Mucosa of descending colon (tissue), 3 donors: ENCODE data around the gene CLMN. TPM values are rescaled to one million over a fixed set of nuclear protein-coding genes. Genes with fewer than 3 reads are reported as not detected.

Experiments
- ATAC-seq: fragments of 200-7000 bp; cut with Tn5 transposase; one replicate; pipeline ENCODE4 v1.9.1; 2020; ENCODE audit warnings: mild to moderate bottlenecking, moderate library complexity
- DNase-seq, 3 donors: peaks; one replicate each; pipeline ENCODE4 v3.0.0-alpha.2; 2020
- H3K36me3 ChIP-seq: fragments of 200-600 bp; one replicate; pipeline ENCODE4 v1.8.0; 2021; ENCODE audit warnings: low read depth, mild to moderate bottlenecking
- H3K4me1 ChIP-seq: fragments of 200-600 bp; one replicate; pipeline ENCODE4 v1.8.0; 2021; ENCODE audit warnings: low read depth, mild to moderate bottlenecking
- H3K4me3 ChIP-seq: fragments of 200-600 bp; one replicate; pipeline ENCODE4 v1.8.0; 2021; ENCODE audit warnings: mild to moderate bottlenecking
- H3K9me3 ChIP-seq: fragments of 200-600 bp; one replicate; pipeline ENCODE4 v1.8.0; 2021; ENCODE audit warnings: mild to moderate bottlenecking
- CTCF ChIP-seq: fragments of 200-600 bp; IDR thresholded peaks from one replicate; pipeline ENCODE4 v1.8.0; 2022; ENCODE audit warnings: antibody characterized with exemption, mild to moderate bottlenecking
- intact Hi-C, 2 donors: fragments of 100-400 bp; cut with DNase I in 1 of 2; cut with micrococcal nuclease in 1 of 2; formaldehyde crosslinking; loops; one replicate each; pipeline versions ENCODE4 v1.11.0 to v1.11.1; 2022; cut with DNase I, micrococcal nuclease
- total RNA-seq, 3 donors: library from RNA; stranded (reverse); fragmentation: NEBNext Ultra II Directional in 2 of 3; extraction: Animal tissue kit (Norgen Biotek cat#: 25700) in 2 of 3; gene quantifications; one replicate each; pipeline versions ENCODE4 v1.2.1 to v1.2.4, GENCODE V29; 2021 to 2023
- donor health status: DM: no; HTN: no; CAD: no; lungs with moderate emphysema.
- donor health status: DM: no; HTN: no; CAD: no.
- donor health status: DM: no; HTN: yes; CAD: no.

CLMN gene
- total RNA-seq, 3 donors from 2014 or later, result 73.7 to 200 (median 132) TPM

DNA sequence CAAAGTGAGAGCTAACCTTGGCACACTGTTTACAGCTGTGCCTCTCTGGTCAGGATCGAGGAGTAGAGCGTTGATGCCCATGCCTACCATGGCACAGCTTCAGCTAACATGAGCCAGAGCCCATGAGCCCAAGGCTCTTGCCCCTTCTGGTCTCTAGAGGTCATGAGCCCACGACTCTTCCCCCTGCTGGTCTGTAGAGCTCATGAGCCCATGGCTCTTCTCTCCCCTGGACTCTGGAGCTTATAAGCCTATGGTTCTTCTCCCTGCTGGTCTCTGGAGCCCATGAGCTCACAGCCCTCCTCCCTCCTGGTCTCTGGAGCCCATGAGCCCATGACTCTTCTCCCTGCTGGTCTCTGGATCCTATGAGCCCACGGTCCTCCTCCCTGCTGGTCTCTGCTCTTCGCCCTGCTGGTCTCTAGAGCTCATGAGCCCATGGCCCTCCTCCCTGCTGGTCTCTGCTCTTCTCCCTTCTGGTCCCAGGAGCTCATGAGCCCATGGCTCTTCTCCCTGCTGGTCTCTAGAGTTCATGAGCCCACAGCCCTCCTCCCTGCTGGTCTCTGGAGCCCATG is 16.6 kb upstream of the CLMN start:
- H3K4me3 ChIP-seq, result no peak overlapping the region
- TF ChIP-seq CTCF, result no peak
- no peaks in the 10 kb centered on the region for H3K9me3 ChIP-seq
- DNase-seq (no peak), ATAC-seq (no peak)
- H3K4me1 ChIP-seq, result peaks cover 26% of the 10 kb centered on the region
- intact Hi-C loops, result no loop called here
- H3K36me3 ChIP-seq, result no peaks in the 10 kb centered on the region

DNA sequence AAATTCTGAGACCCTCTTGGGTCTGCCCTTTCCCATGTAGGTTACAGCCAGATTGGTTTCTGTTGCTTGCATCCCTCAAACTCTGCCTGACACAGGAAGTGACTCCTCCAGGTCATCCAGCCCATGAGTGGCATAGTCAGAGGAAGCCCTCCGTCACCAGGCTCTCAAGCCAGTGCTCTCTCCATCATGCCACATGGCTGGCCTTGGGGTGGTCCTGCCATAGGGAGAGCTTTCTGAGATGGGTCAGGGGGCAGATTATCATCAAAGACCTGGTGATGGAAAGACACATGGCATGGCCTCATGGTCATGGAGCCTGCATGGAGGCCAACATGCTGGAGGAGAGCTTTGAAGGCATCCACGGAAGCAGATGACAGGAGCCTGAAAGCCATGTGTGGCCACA is 15.4 kb upstream of the CLMN start:
- H3K4me1 ChIP-seq, result peaks cover 16% of the 10 kb centered on the region
- DNase-seq (no peak), ATAC-seq (no peak)
- intact Hi-C loops, result no loop called here
- TF ChIP-seq CTCF, result no peak
- no peaks in the 10 kb centered on the region for H3K9me3 ChIP-seq
- no peaks in the 10 kb centered on the region for H3K36me3 ChIP-seq
- H3K4me3 ChIP-seq, result no peak overlapping the region

- Histone ChIP-seq H3K9me3 (no peaks in the 10 kb centered on the region), H3K36me3 (no peaks in the 10 kb centered on the region), H3K4me3 (no peak overlapping the region), H3K4me1 (peaks cover 16% of the 10 kb centered on the region)
- TF ChIP-seq CTCF, result no peak
- DNase-seq, result no peak
- intact Hi-C loops, result no loop called here
- no peak for ATAC-seq
Observed at GRCh38 chr14:95334044-95334443, 14.3 kb upstream of the CLMN start.

GRCh38 chr14:95332641-95333040 is 12.9 kb upstream of the CLMN start:
- H3K4me3 ChIP-seq, result no peak overlapping the region
- peaks cover 12% of the 10 kb centered on the region for H3K4me1 ChIP-seq
- intact Hi-C loops, result no loop called here
- peak; percentile 91 for ATAC-seq
- peak in 1 of 3 donors; percentile 83 for DNase-seq
- TF ChIP-seq CTCF, result no peak
- H3K9me3 ChIP-seq, result no peaks in the 10 kb centered on the region
- H3K36me3 ChIP-seq, result no peaks in the 10 kb centered on the region

DNA sequence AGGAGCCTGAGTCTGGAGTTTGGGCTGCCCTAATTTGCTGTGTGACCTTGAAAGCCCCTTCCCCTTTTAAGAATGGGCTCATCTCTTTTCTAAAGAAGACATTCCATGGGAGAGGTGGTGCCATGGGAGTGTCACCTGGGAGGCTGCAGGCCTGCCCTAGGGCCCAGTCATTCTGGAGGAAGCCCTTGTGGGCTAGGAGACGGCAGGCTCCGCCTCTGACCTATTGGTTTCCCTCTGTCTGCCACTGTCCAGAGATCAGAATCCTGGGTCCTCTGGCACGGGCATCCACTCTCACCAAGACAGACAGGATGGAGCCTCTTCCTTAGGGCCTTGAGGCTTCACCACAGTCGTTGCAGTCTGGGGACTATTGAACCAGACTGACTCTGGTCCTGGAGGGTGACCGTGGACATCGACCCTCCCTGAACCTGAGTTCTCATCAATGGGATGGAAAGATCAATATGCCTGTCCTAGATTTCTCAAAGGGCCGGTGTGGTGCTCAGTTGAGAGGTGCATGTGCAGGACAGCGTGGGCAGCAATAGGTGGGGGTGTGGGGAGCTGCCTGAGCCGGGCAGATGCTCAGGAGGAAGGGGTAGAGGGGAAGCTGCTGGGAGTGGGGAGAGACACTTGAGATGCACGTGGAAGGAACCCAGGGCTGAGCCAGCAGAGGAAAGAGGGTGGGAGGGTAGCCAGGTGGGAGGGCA is 12.2 kb upstream of the CLMN start:
- Histone ChIP-seq H3K4me1 (peaks cover 12% of the 10 kb centered on the region), H3K9me3 (no peaks in the 10 kb centered on the region), H3K4me3 (no peak overlapping the region), H3K36me3 (no peaks in the 10 kb centered on the region)
- no peak for TF ChIP-seq CTCF
- intact Hi-C loops, result no loop called here
- ATAC-seq, result peak; percentile 30
- DNase-seq, result no peak
